Stimulated activated CD8-positive, alpha-beta memory T cell treated with anti-CD3 and anti-CD28 coated beads, Interleukin-4, amount 100 ng/mL, for 4 hours (primary cell): ENCODE results near the gene DAND5.

ENCODE experiments used
- DNase-seq, 2 donors: peaks; one replicate each; pipeline ENCODE4 v3.0.0-alpha.2; 2020; ENCODE audit warnings: low read depth in 2 of 2, low spot score in 1 of 2

Gene DAND5

GRCh38 chr19:13022111-13022858 lies 52.9 kb downstream of the DAND5 start:
- DNase-seq: no peak

DNA sequence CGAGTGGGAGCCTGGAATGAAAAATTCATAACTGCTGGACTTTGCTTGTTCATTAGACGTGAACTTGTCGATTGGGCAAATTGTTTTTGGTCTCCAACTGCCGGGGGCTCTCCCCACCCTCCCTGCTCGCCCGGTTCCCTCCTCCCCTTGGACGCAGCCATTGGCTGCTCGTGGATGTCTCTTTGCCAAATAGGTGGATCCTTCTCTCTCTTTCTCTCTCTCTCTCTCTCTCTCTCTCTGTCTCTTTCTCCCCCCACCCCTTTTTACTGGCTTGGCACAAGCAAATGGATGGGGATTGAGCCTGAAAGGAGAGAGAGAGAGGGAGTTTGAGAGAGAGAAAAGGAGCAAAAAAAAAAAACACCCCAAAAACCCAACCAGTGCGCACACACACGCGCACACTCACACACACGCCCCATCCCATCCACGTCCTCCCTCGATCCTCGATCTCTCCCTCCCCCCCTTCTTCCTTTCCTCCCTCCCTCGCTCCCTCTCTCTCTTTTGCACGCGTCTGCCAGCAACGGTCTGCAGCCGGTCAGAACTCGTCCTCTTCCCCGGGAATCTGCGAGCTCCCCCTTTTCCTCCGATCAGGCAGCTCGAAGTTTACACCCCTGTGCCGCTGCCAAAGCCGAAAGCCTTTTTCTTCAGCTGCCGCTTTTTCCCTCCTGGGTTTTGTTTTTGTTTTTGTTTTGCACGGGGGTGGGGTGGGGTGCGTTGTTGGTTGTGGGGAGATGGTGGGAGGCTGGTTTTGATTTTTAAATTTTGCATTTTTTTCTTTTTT lies 53.7 kb downstream of the DAND5 start:
- DNase-seq: no peak

- no peak for DNase-seq
These were observed 54.3 kb downstream of the DAND5 start for GRCh38 chr19:13023656-13024055.
